ENCODE measurements around the gene CADM3.
A peak's percentile ranks its signal among the peaks of the same experiment; 100 is the strongest.

The CADM3 gene

DNA sequence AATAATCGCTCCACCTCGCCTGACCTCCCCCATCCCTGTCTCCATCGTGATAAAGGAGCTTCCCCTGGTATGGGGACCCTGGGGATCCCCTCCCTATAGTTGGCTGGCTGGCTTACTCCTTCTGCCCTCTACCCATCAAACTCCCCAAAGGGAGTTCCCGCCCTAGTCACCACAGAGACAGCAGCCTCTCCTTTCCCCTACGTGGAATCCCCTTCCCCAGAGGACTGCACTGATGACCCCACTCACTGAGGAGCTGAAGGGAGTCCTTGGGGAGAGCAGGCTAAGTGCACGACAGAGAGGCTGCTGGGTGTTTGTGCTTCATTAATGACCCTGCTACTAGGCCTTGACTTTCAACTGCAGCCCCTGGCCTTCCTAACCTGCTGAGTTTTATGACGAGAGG is 1.9 kb downstream of the CADM3 start:
- no peak for DNase-seq

DNA sequence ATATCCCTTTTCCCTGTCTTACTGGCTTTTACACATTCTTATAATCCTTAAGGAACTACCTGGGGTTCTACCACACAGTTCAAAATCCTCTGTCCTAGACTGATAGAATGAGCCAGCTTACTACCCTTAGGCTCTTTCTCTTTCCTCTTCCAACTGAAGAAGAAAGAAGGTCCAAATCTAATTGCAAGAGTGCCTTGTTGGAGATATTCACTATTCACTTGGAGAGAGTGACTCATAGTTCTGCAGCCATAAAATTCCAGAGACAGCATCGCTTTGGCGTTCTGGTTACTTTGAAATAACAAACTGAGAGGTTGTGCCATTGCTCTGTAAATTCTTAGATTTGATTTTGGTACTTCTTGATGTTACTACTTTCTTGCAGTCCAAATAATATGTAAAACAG is 4.2 kb downstream of the CADM3 start:
- DNase-seq, result no peak

DNA sequence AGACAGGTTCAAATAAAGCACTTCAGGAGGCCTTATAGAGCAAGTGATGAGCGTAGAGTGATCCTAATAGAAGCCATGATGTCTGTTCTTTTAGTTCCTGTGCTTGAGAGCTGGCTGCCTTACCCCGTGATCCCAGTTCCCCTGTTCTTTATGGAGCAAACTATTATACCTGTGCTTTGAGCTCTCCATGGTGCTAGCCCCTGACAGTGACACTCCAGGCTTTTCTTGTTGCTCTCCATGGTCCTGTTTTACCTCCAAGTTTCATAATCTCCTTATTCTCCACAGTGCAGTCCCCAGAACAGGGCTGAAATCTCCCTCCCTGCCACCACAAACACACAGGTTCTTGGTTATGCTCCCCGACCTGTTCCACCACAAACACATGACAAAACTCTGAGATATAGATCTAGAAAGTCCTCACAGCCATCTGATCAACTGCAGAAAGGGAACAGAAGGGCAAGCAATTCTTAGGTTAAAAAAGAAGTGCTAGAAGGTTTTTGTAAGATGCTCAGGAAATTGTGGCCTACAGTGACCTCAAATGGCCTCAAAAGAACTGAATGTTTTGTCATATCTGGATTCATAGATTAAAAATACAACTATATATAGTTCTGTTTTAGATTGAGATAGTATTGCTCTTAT is 6.0 kb downstream of the CADM3 start:
- DNase-seq, result peak; percentile 66

DNA sequence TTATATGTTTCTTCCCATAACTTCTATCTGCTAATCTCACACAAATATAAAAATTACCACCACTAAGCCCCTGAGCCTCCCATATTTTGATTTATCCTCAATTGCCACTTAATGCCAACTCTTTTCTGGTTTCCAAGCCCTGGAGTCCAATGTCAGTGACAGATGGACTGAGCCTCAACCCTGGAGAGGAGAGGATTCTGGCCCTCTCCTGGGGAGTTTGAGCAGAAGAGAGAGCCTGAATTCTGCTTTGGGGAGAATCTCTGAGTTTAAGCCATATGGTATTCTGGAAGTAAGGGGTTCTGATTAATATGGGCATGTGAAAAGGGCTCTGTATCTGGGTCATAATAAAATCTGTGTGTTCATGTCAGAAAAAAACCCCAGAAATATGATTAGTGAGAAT is 8.5 kb downstream of the CADM3 start:
- no peak for DNase-seq

DNA sequence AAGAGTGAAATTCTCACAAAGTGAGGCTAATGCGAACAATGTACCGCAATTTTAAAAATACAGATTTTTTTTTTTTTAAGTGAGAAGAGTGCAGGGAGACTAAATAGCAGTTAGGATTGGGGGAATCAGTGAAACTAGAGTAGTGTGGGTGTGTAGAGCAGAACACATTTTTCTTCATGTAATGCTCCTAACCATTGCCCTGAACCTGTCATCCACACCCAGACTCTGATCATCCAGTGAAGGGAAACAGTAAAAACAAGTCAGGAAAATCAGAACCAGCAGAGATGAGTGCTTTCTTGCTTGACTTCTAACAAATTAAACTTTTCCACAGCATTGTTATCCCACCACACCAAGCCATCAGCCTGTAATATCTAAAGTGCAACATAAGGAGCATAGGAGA is 9.1 kb downstream of the CADM3 start:
- no peak for DNase-seq

DNA sequence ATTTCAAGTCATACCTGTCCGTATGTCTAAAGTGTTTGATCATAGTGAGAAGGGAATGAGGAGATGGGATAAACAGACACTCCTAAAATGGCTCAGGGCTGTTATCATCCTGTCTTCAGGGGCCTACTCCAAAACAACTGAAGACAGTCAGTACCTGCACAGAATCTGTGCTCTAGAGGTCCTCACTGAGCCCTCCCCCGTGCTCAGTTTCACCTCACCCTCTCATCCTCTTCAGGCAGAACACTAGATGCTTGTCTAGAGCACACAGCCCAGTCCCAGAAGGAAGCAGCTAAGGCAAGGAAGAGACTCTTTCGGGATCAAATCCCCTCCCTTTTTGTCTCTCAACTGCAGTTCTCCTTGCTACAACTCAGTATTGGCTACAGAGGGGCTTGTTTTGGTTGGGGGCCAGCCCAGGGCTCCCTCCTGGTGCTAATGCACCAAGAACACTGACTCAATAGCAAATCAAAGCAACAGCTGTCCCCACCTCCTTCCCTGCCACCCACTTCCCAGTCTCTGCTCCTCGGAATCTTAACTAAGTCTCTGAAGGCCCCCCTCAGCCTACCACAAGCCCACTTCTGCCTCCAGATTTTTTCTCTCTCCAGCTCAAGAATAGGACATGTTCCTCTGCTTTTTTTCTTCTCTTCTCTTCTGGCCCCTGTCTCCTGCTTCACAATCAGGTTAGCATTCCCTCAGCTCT is 10.1 kb downstream of the CADM3 start:
- DNase-seq, result no peak

DNA sequence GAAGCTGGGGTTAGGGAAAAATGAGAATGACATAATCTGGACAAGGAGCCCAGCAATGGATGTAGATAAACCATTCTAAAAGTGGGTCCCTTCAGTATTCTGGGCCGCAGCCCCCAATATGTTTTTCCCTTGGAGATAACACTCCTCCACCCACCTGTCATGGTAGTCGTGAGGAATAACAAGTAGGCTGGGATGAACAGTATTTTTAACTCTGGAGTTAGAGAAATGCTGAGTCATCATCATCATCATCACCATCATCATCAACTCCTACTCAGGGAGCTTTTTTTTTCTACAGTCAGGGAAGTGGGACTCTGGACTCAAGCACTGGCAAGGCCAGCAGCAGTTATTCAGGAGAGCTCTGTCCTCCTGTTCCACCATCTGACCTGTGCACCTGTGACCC is 12.8 kb downstream of the CADM3 start:
- no peak for DNase-seq

DNA sequence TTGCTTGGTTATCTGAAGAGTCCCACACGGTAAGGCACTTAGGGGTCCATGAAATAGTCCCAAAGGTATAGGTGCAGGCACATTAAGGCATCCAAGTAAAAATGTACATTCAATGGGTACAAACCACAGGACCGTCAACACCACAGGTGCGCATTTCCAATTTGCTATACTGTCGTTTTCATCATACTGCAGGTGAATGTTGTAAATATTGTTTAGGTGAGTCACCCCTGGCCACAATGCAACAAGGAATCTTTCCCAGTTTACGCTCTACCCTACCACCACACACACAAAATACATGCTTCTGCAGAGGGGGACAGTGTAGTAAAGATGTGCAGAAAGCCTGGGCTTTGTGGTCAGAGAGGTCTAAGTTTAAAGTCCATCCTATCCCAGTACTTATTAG is 13.7 kb downstream of the CADM3 start:
- no peak for DNase-seq

DNA sequence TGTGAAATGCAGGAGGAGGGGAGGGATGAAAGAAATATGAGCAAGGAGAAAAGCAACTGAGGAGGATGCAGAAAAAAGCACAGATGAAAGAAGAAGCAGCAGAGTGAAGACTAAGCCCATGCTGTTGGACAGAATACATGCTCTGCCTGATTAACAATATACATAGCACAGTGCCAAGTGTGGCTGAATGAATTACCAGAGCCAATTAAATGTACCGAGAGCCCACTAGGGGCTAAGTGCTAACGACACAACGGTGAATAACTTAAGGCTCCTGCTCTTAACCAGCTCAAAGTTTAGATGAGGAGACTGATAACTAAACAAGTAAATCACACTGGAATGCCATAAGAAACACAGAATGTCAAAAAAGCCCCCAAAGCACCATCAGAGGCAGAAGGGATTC is 15.6 kb downstream of the CADM3 start:
- DNase-seq, result no peak

DNA sequence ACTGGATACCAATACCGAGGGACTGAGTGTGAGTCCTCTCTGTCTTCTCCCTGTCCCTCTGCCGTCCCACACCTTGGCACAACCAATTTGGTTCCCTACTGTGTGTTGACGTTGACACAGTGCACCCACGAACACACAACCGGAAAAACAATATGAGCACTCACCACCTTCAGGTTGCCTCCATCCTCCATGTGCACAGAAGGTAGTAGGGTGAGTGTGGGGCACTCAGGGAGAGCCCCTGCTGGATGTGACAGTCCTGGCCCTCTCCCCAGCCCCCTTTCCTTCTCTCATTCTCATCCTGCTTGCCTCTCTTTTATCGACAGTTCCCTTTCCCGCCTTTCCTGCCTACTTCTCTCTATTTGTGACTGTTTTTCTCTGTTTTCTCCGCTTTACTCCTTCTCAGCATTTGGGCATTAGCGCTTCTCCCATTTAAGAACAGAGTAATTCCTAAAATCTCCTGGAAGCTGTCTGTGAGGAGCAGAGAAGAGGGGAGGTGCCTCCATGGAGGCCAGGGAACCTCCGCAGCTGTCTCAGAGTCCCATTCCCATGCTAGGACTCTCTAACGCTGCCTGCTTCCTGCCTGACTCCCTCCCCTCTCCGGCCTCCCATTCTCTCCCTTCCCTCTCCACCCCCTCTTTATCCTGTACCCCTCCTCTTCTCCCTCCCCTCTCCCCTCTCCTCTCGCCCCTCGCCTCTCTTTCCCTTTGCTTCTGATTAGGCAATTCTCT is 16.4 kb downstream of the CADM3 start:
- no peak for DNase-seq

DNA sequence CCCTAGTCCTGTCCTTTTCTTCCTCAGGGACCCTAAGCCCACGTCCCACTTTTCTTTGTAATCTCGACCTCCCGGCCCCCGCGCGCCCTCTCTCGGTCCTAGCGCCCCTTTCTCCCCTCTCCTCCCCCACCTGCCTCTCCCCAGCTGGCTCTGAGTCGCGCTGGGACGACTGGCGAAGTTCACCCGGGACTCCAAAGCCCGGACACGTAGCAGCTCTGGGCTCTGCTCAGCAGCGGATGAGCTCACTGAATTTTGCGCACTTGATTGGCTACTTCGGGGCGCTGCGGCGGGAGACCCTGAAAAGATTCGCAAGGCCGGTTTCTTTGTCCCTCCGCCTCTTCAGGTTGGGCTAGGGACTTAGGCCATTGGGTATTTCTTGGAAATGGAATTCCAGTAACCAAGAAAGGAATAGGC is 17.0 kb downstream of the CADM3 start:
- peak; percentile 76 for DNase-seq

DNA sequence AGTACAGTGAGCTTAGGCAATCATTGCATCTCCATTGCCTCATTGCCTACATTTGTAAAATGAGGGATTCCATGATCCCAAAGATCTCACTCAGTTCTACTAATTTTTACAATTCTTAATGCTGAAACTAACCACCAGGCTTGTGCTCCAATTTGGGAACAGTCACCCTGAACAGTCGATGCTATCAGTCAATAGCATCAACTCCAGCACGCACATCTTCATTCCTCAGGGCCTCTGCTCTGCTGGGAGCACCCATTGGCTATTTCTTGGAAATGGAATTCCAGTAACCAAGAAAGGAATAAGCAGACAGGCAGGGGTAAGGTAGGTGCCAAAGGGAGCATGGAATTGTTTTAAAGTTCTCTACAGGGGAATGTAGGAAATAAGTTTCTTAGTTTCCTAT is 19.0 kb downstream of the CADM3 start:
- DNase-seq, result no peak

DNA sequence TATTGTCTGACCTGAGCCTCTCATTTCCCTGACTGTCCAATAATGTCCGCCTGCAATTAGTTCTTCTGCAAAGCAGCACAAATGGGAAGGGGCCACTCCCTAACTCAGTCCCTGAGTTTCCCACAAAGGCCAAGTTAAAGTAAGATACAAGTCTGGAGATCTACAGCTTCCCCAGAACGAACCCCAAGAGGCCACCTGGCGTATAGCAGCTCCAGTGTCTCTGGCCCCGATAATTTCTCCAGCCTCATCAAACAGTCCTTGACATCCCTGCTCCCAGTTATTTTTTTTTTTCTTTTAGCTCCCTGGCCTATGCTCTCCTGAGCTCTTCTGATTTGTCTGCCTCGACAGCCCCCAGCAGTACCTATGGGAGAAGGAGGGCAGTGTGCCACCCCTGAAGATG is 25.1 kb downstream of the CADM3 start:
- DNase-seq, result no peak

DNA sequence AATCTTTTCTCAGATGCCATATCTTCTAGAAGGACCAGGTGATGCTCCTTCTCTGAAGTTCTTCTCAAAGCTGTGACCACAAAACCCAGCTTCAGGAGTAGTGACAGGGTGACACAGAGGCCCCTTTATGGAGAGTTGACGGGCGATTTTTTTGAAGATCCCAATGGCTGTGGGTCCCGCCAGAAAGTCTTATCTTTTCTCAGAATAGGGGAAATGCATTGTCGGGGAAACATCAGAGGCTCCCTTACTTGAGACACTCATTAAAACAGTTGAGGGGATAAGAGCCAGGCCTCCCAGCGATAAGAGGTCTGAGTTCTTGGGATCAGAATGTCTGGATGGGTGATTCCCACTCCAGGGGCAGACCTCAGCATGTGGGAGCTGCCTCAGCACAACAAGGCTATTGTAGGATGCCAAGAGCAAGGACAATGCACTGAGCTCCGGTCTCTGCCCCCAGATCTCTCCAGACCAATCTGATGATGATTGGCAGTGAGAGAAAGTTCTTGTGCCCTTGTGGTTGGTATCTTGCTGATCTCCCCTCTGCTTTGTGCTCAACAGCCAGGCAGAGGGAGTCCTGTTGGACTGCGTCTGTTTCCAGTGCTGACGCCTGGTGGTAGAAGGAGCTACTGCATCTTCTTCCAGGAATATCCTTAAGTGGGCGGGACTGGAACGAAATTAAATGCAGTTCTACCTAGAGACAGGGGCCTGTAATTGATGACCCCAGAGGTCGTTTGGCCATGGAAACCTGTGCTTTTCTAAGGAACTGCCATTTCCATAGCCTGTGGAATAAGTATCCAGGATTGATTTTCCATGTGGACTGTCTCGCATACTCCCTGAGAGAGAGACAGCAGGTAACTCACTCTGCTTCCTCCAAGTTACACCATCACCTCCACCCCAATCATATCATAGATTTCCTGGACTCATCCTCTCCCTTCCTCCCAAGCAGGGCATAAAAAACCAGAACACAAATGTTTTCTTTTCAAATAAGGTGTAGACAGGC is 26.4 kb downstream of the CADM3 start:
- DNase-seq, result peak; percentile 76

DNA sequence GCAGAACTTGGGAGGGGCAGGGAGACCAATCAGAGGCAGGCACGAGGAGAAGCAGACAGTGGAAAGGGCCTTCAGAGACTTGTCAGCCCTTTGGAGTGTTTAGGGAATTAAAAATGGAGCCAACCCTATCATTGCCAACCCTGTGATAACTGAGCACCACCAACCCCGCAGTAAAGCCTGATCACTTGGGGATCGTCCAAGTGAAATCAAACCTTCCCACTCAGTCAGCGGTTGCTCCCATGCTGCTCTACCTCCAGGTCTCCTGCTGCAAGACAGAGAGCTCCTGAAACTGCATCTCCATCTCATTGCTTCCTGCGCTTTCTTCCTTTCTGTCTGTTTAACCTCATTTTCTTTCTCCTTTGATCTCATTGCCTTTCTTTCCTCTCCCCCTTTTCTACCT is 28.5 kb downstream of the CADM3 start:
- DNase-seq, result no peak

DNA sequence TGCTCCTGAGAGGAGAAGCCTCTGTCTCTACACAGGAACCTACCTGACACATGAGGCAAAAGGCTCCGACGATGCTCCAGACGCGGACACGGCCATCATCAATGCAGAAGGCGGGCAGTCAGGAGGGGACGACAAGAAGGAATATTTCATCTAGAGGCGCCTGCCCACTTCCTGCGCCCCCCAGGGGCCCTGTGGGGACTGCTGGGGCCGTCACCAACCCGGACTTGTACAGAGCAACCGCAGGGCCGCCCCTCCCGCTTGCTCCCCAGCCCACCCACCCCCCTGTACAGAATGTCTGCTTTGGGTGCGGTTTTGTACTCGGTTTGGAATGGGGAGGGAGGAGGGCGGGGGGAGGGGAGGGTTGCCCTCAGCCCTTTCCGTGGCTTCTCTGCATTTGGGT is 29.4 kb downstream of the CADM3 start:
- DNase-seq, result no peak

DNA sequence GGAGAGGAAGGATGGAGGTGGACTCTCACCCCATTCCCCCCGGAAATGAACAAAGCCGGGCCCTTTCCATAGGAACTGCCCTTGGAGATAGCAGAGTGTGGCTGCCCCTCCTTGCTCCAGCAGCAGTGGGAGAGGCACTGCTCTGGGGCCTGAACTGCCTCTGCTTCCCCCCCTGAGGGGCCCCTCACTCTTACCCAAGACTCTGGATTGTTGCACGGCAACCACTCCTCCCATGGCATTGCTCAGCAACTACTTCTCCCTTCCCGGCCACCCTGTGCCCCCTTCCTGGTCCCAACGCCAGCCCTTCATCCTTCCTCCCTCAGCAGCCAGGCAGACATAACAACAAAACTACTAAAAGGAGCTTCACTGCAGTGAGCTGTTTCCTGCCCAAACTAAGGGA is 30.2 kb downstream of the CADM3 start:
- no peak for DNase-seq

DNA sequence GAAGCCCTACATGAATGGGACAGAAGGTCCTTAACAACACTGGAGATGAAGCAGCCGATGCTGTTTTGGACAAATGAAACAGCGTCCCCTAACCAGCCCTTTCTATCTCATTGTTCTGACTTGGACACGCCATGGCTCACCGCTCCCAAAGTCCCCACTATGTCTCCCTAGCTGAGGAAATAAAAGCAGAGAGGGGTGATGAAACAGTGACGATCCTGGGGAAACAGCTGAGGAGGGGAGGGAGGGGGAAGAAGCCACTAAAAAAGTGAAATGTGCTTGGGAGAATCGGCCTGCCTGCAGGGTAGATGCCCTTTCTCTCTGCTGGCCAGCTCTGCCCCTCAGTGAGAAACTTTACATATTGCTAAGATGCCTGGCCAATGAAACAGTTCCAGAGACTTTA is 32.2 kb downstream of the CADM3 start:
- no peak for DNase-seq

DNA sequence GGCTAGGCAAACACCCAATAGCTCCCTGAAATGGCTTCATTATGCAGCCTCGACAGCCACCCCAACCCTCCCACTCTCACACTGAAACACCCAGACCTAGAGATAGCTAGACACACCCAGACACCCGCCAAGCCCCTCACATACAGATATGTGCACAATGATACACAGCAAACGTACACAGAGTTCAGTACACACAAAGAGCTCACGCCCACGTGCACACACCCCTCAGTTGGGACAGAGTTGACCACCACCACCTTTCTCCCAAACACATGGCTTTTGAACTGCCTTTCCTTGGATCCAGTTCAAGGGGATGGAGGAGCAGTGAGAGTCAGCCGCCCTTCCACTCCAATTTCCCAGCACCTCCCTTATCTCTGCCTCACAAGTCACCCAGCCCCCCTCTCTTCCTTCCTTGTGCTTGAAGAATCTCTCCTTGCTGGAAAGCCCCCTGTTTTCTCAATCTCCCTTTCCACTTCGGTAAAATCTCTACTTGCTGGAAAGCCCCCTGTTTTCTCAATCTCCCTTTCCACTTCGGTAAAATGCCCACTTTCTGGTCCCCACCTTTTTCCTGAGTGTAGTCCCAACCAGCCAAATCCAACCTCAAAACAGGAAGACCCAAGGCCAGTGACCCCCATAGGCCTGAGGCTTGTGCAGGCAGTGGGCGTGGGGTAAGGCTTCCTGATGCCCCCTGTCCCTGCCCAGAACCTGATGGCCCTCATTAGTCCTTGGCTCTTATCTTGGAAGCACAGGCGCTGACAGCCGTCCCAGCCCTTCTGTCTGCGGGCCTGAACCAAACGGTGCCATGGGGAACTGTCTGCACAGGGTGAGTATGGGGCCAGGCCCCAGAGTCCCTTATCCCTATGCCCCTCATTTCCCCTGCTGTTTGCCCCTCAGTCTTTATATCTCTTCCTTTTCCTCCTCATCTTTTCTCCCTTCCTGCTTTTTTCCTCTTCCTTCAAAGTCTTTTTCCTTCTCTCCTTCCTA is 33.0 kb downstream of the CADM3 start, which contains the start of gene ACKR1:
ACKR1 (plus strand) TSS at position 715 of the 981 bp plus-strand sequence; CDS start at position 800, 85 bp downstream.
- DNase-seq, result no peak

DNA sequence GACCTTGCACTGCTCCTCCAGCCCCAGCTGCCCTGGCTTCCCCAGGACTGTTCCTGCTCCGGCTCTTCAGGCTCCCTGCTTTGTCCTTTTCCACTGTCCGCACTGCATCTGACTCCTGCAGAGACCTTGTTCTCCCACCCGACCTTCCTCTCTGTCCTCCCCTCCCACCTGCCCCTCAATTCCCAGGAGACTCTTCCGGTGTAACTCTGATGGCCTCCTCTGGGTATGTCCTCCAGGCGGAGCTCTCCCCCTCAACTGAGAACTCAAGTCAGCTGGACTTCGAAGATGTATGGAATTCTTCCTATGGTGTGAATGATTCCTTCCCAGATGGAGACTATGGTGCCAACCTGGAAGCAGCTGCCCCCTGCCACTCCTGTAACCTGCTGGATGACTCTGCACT is 33.8 kb downstream of the CADM3 start:
- no peak for DNase-seq

DNA sequence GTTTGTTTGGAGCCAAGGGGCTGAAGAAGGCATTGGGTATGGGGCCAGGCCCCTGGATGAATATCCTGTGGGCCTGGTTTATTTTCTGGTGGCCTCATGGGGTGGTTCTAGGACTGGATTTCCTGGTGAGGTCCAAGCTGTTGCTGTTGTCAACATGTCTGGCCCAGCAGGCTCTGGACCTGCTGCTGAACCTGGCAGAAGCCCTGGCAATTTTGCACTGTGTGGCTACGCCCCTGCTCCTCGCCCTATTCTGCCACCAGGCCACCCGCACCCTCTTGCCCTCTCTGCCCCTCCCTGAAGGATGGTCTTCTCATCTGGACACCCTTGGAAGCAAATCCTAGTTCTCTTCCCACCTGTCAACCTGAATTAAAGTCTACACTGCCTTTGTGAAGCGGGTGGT is 34.7 kb downstream of the CADM3 start:
- DNase-seq, result no peak

DNA sequence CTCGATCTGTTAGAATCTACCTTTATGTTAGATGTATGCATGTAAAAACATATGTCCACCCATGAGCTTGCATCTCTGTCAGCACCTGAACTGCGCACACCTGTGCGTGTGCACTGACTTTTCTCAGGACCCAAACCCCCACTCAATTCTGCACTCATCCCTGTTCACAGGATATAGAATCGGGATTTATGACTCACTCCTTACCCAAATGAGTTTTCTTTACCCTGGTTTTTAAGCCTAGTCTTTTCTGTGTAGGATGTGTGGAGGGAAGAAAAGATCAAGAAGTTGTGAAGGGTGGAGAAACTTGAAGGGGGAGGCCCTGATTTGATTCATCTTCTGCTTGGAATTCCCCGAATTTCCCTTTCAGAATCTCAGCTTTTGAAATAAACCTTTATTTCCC is 35.7 kb downstream of the CADM3 start:
- no peak for DNase-seq

All from femur (tissue), 1 donor.